ENCODE data around the gene CACFD1. TPM values are rescaled to one million over a fixed set of nuclear protein-coding genes. Genes with fewer than 3 reads are reported as not detected.

CACFD1 gene
- total RNA-seq, 2 experiments from 2014 or later: 16.7 to 17.2 TPM

DNA sequence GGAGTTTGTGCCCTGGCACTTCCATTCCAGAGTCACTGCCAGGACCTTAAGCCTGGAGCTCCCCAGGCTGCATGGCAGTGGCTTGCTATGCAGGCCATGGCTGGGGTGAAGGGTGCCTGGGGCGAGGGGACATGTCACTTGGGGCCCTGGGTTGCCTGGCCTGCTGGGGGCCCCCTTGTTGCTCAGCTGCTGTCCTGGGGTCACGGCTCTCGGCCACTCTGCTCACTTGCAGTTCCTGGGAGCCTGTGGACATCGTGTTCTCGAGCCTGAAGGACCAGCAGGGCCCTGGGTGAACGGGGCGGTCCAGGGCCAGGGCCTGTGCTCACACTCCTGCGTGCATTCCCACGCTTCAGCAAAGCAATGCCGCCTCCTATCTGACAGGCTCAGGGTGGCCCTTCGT, 33.6 kb downstream of the CACFD1 start:
- TF ChIP-seq, protein P1, sequence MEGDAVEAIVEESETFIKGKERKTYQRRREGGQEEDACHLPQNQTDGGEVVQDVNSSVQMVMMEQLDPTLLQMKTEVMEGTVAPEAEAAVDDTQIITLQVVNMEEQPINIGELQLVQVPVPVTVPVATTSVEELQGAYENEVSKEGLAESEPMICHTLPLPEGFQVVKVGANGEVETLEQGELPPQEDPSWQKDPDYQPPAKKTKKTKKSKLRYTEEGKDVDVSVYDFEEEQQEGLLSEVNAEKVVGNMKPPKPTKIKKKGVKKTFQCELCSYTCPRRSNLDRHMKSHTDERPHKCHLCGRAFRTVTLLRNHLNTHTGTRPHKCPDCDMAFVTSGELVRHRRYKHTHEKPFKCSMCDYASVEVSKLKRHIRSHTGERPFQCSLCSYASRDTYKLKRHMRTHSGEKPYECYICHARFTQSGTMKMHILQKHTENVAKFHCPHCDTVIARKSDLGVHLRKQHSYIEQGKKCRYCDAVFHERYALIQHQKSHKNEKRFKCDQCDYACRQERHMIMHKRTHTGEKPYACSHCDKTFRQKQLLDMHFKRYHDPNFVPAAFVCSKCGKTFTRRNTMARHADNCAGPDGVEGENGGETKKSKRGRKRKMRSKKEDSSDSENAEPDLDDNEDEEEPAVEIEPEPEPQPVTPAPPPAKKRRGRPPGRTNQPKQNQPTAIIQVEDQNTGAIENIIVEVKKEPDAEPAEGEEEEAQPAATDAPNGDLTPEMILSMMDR (conservative IDR thresholded peaks at IDR 0.05; ENCODE audit: low read length): no peak
- no peak for TF ChIP-seq EZH2phosphoT487 (IDR thresholded peaks at IDR 0.05; ENCODE audit: borderline replicate concordance, low read depth, low read length)

DNA sequence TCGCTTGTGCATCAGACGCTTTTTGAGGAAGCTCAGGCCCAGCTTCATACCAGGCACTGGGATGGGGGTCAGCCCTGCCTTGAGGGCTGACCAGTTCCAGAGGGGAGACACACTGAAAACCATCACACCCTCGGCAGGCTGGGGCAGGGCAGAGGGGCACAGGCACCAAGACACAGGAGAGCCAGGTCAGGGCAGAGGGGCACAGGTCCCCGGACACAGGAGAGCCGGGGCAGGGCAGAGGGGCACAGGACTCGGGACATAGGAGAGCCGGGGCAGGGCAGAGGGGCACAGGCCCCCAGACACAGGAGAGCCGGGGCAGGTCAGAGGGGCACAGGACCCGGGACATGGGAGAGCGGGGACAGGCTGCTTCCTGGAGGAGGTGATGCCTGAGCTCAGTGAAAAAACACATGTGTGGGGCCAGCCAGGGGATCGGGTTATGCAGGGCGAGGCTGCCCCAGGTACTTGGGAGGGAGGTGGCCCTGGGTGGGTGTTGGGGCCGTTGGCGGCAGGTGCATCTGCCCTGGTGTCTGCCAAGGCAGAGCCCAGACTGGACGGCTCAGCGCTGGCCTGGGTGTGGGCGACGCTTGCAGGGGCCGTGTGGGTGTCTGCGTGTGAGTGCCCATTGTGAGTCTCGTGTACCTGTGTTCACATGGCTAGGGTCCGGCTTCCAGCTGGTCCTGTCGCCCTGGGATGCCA, 34.2 kb downstream of the CACFD1 start:
- no peak for TF ChIP-seq EZH2phosphoT487 (IDR thresholded peaks at IDR 0.05; ENCODE audit: borderline replicate concordance, low read depth, low read length)
- TF ChIP-seq, protein P1 (conservative IDR thresholded peaks at IDR 0.05; ENCODE audit: low read length): no peak
- ChIA-PET CTCF (ENCODE audit: unreplicated experiment) (interaction anchor here (0.6 kb wide), 1 partner anchor 34 kb away, joined by 3 read pairs; the partner anchor contains the start of gene CACFD1), POLR2A (no interaction called here)
- no peaks in the 10 kb centered on the region for H3K9me2 ChIP-seq (ENCODE audit: insufficient read depth, low read length)
- no peaks in the 10 kb centered on the region for H4K20me1 ChIP-seq (ENCODE audit: insufficient read depth, low read length)
- H3K36me3 ChIP-seq (ENCODE audit: insufficient read depth, low read length): no peaks in the 10 kb centered on the region
- H3K9me3 ChIP-seq (ENCODE audit: low read length): no peaks in the 10 kb centered on the region
- no peak for DNase-seq (ENCODE audit: low spot score)
- H3K79me2 ChIP-seq (ENCODE audit: insufficient read depth, low read depth, low read length): no peaks in the 10 kb centered on the region
- no peak overlapping the region for H3K4me2 ChIP-seq (ENCODE audit: low read length)
- BruUV-seq (replicated peaks): no TSS peak
- H3K4me3 ChIP-seq (ENCODE audit: low read depth, low read length, poor library complexity, severe bottlenecking): no peak overlapping the region
- no peak overlapping the region for H2AFZ ChIP-seq (ENCODE audit: low read length)
- intact Hi-C loops (cut with micrococcal nuclease; ENCODE audit: unreplicated experiment): no loop called here
- H3K27ac ChIP-seq (ENCODE audit: low read depth, low read length, poor library complexity, severe bottlenecking): no peak overlapping the region
- no peaks in the 10 kb centered on the region for H3K4me1 ChIP-seq (ENCODE audit: insufficient read depth, low read length, poor library complexity, severe bottlenecking)

More for the DNA sequence above, 33.6 kb downstream of the CACFD1 start:
- H3K4me1 ChIP-seq (ENCODE audit: insufficient read depth, low read length, poor library complexity, severe bottlenecking): no peaks in the 10 kb centered on the region
- H3K27ac ChIP-seq (ENCODE audit: low read depth, low read length, poor library complexity, severe bottlenecking): no peak overlapping the region
- BruUV-seq (replicated peaks): no TSS peak
- no peaks in the 10 kb centered on the region for H3K9me3 ChIP-seq (ENCODE audit: low read length)
- no peak overlapping the region for H2AFZ ChIP-seq (ENCODE audit: low read length)
- no peaks in the 10 kb centered on the region for H3K9me2 ChIP-seq (ENCODE audit: insufficient read depth, low read length)
- ChIA-PET POLR2A (no interaction called here), CTCF (ENCODE audit: unreplicated experiment) (interaction anchor here (0.6 kb wide), 1 partner anchor 34 kb away, joined by 3 read pairs; the partner anchor contains the start of gene CACFD1)
- H3K4me2 ChIP-seq (ENCODE audit: low read length): no peak overlapping the region
- no peak overlapping the region for H3K4me3 ChIP-seq (ENCODE audit: low read depth, low read length, poor library complexity, severe bottlenecking)
- DNase-seq (ENCODE audit: low spot score): no peak
- no peaks in the 10 kb centered on the region for H3K36me3 ChIP-seq (ENCODE audit: insufficient read depth, low read length)
- intact Hi-C loops (cut with micrococcal nuclease; ENCODE audit: unreplicated experiment): no loop called here
- H4K20me1 ChIP-seq (ENCODE audit: insufficient read depth, low read length): no peaks in the 10 kb centered on the region
- H3K79me2 ChIP-seq (ENCODE audit: insufficient read depth, low read depth, low read length): no peaks in the 10 kb centered on the region

DNA sequence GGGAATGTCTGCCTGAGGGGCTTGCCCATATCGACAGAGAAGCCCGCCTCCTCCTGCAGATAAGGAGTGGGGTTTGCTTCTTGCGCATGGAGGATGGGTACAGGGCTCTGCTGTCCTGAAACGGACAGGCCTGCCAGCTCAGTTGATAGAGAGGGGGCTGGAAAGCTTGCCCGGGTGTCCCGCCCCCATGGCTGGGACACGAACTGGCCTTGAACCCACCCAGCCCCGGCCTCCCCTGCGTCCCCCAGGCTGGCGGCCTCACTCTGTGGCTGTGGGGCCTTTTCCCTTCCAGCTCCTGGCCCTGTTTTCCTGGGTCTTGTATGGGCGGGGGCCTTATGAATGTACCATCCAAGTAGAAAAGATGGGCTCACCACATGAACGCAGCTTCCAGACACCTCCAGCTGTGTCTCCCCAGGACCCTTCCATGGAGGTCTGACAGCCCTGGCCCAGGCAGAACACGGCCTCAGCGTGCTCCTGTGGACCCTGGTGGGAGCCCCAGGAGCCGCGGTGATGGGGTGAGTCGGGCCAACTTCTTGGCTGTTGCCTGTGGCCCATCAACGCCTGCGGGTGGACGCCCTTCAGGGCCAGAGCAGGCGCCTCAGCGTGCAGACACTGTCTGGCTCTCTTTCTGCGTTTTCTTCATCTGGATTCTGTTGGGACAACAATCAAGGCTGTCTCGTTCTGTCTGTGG, 35.0 kb downstream of the CACFD1 start:
- ChIA-PET CTCF (ENCODE audit: unreplicated experiment) (no interaction called here), POLR2A (no interaction called here)
- no peak overlapping the region for H3K4me2 ChIP-seq (ENCODE audit: low read length)
- intact Hi-C loops (cut with micrococcal nuclease; ENCODE audit: unreplicated experiment): no loop called here
- H3K4me1 ChIP-seq (ENCODE audit: insufficient read depth, low read length, poor library complexity, severe bottlenecking): no peaks in the 10 kb centered on the region
- no peaks in the 10 kb centered on the region for H3K36me3 ChIP-seq (ENCODE audit: insufficient read depth, low read length)
- no peak for TF ChIP-seq EZH2phosphoT487 (IDR thresholded peaks at IDR 0.05; ENCODE audit: borderline replicate concordance, low read depth, low read length)
- TF ChIP-seq, protein P1 (conservative IDR thresholded peaks at IDR 0.05; ENCODE audit: low read length): no peak
- H3K9me2 ChIP-seq (ENCODE audit: insufficient read depth, low read length): no peaks in the 10 kb centered on the region
- no peak overlapping the region for H3K27ac ChIP-seq (ENCODE audit: low read depth, low read length, poor library complexity, severe bottlenecking)
- no peak overlapping the region for H2AFZ ChIP-seq (ENCODE audit: low read length)
- no peaks in the 10 kb centered on the region for H3K9me3 ChIP-seq (ENCODE audit: low read length)
- no TSS peak for BruUV-seq (replicated peaks)
- no peaks in the 10 kb centered on the region for H4K20me1 ChIP-seq (ENCODE audit: insufficient read depth, low read length)
- no peaks in the 10 kb centered on the region for H3K79me2 ChIP-seq (ENCODE audit: insufficient read depth, low read depth, low read length)
- no peak overlapping the region for H3K4me3 ChIP-seq (ENCODE audit: low read depth, low read length, poor library complexity, severe bottlenecking)
- no peak for DNase-seq (ENCODE audit: low spot score)

All from OCI-LY7 (cell line).